Upper lobe of left lung (tissue), 6 donors: ENCODE data around the gene INHBC. TPM values are rescaled to one million over a fixed set of nuclear protein-coding genes. Genes with fewer than 3 reads are reported as not detected.

Experiments used
- ATAC-seq, 2 donors: fragments of 200-7000 bp; cut with Tn5 transposase; one replicate each; pipeline ENCODE4 v1.9.1; 2022; ENCODE audit warnings: mild to moderate bottlenecking in 2 of 2, moderate library complexity in 2 of 2; ENCODE audit not compliant: low FRiP score in 2 of 2
- DNase-seq, 2 donors: peaks; one replicate each; pipeline ENCODE4 v3.0.0-alpha.2; 2019 to 2020
- H3K27ac ChIP-seq, 4 donors: fragments of 200-600 bp; sonication (generic); one replicate each; pipeline ENCODE4 v1.5.1; 2016 to 2019
- H3K27me3 ChIP-seq, 4 donors: fragments of 200-600 bp; sonication (generic); one replicate each; pipeline ENCODE4 v1.5.1; 2017 to 2019
- H3K36me3 ChIP-seq, 4 donors: fragments of 200-600 bp; sonication (generic); one replicate each; pipeline ENCODE4 v1.5.1; 2016 to 2019
- H3K4me1 ChIP-seq, 4 donors: fragments of 200-600 bp; sonication (generic); one replicate each; pipeline ENCODE4 v1.5.1; 2018 to 2019
- H3K4me3 ChIP-seq, 4 donors: fragments of 200-600 bp; sonication (generic); one replicate each; pipeline ENCODE4 v1.5.1; 2017 to 2019; ENCODE audit warnings: mild to moderate bottlenecking in 2 of 4, moderate library complexity in 1 of 4
- H3K9me3 ChIP-seq, 4 donors: fragments of 200-600 bp; sonication (generic); one replicate each; pipeline ENCODE4 v1.5.1; 2018 to 2019
- CTCF ChIP-seq, 6 experiments: fragments of 450-650 bp in 4 of 6; fragments of 200-600 bp in 2 of 6; sonication (generic) in 2 of 6; IDR thresholded peaks; one replicate each; pipeline ENCODE4 v1.5.1; 2016 to 2019; ENCODE audit warnings: antibody characterized with exemption in 6 of 6
- EP300 ChIP-seq, 4 donors: sonication (generic); formaldehyde crosslinking; IDR thresholded peaks; one replicate each; pipeline ENCODE4 v1.5.1; 2017; ENCODE audit warnings: antibody characterized with exemption in 4 of 4, control low read depth in 2 of 4
- POLR2A ChIP-seq, 4 donors: fragments of 450-650 bp; IDR thresholded peaks; one replicate each; pipeline ENCODE4 v1.5.1; 2016 to 2017; ENCODE audit warnings: antibody characterized with exemption in 4 of 4, mild to moderate bottlenecking in 2 of 4
- POLR2AphosphoS5 ChIP-seq, 2 donors: sonication (generic); formaldehyde crosslinking; IDR thresholded peaks; one replicate each; pipeline ENCODE4 v1.5.1; 2017; ENCODE audit warnings: antibody characterized with exemption in 2 of 2
- WGBS, 2 donors: methylation state at CpG; one replicate each; pipeline ENCODE4 v1.1.5; 2017 to 2018; 5-methylcytosine and 5-hydroxymethylcytosine counted together
- total RNA-seq, 6 donors: library from RNA; depleted of rRNA in 4 of 6; stranded (reverse); fragments of >200 nt in 4 of 6; gene quantifications; one replicate each; pipeline versions ENCODE4 v1.1.0 to v1.2.1, GENCODE V29; 2016 to 2021
- donor health status: DM: no; HTN: no; CAD: no; lungs with moderate emphysema.
- donor health status: DM: no; HTN: yes; CAD: no; lungs with severe emphysema.

Gene INHBC
- total RNA-seq, 6 donors from 2014 or later = not detected

- H3K27me3 ChIP-seq = no peaks in the 10 kb centered on the region
- TF ChIP-seq POLR2AphosphoS5 (IDR thresholded peaks at IDR 0.05) = no peak
- no peak for TF ChIP-seq EP300 (IDR thresholded peaks at IDR 0.05)
- no peak for TF ChIP-seq POLR2A (IDR thresholded peaks at IDR 0.05)
- TF ChIP-seq CTCF (IDR thresholded peaks at IDR 0.05) = no peak
- ATAC-seq = no peak
- no peak overlapping the region for H3K27ac ChIP-seq
- no peaks in the 10 kb centered on the region for H3K9me3 ChIP-seq
- 94 to 96% methylated on average over 5 to 7 of the region's 7 CpGs for WGBS, 2 donors
- H3K4me1 ChIP-seq = peaks cover 0 to 6% (median 0%) of the 10 kb centered on the region in 4 donors
- no peak overlapping the region for H3K4me3 ChIP-seq
- DNase-seq = no peak
- H3K36me3 ChIP-seq = no peaks in the 10 kb centered on the region
These were observed 14.8 kb downstream of the INHBC start for GRCh38 chr12:57449375-57449774.

GRCh38 chr12:57450057-57450456, 15.5 kb downstream of the INHBC start:
- ATAC-seq = no peak
- no peak overlapping the region for H3K27ac ChIP-seq
- DNase-seq = no peak
- 96 to 98% methylated on average over 3 of the region's 3 CpGs for WGBS, 2 donors
- no peaks in the 10 kb centered on the region for H3K9me3 ChIP-seq
- no peak for TF ChIP-seq CTCF (IDR thresholded peaks at IDR 0.05)
- TF ChIP-seq POLR2AphosphoS5 (IDR thresholded peaks at IDR 0.05) = no peak
- TF ChIP-seq POLR2A (IDR thresholded peaks at IDR 0.05) = no peak
- no peak for TF ChIP-seq EP300 (IDR thresholded peaks at IDR 0.05)
- no peaks in the 10 kb centered on the region for H3K27me3 ChIP-seq
- H3K36me3 ChIP-seq = no peaks in the 10 kb centered on the region
- H3K4me3 ChIP-seq = no peak overlapping the region
- H3K4me1 ChIP-seq = peaks cover 0 to 6% (median 0%) of the 10 kb centered on the region in 4 donors

GRCh38 chr12:57451233-57451778, 16.7 kb downstream of the INHBC start:
- Histone ChIP-seq H3K9me3 (no peaks in the 10 kb centered on the region), H3K4me1 (peaks cover 0 to 11% (median 0%) of the 10 kb centered on the region in 4 donors), H3K4me3 (no peak overlapping the region), H3K27me3 (no peaks in the 10 kb centered on the region), H3K27ac (no peak overlapping the region), H3K36me3 (no peaks in the 10 kb centered on the region)
- no peak for ATAC-seq
- DNase-seq = no peak
- 81 to 85% methylated on average over 4 to 6 of the region's 6 CpGs for whole genome bisulfite sequencing, 2 donors
- TF ChIP-seq POLR2A (IDR thresholded peaks at IDR 0.05) = no peak
- TF ChIP-seq EP300 (IDR thresholded peaks at IDR 0.05) = no peak
- TF ChIP-seq POLR2AphosphoS5 (IDR thresholded peaks at IDR 0.05) = no peak
- TF ChIP-seq CTCF (IDR thresholded peaks at IDR 0.05) = no peak

- peak overlapping the region in 1 of 4 donors; percentile 7 for H3K27ac ChIP-seq
- DNase-seq (no peak), ATAC-seq (no peak)
- peaks cover 0 to 12% (median 0%) of the 10 kb centered on the region in 4 donors for H3K4me1 ChIP-seq
- H3K36me3 ChIP-seq = no peaks in the 10 kb centered on the region
- TF ChIP-seq EP300 (IDR thresholded peaks at IDR 0.05) = no peak
- no peak overlapping the region for H3K4me3 ChIP-seq
- H3K27me3 ChIP-seq = no peaks in the 10 kb centered on the region
- H3K9me3 ChIP-seq = no peaks in the 10 kb centered on the region
- 23 to 33% methylated on average over 6 to 8 of the region's 9 CpGs for WGBS, 2 donors
These were observed 17.8 kb downstream of the INHBC start for GRCh38 chr12:57452181-57452936.

- H3K27ac ChIP-seq = peak overlapping the region in 1 of 4 donors; percentile 7
- no peaks in the 10 kb centered on the region for H3K36me3 ChIP-seq
- H3K9me3 ChIP-seq = no peaks in the 10 kb centered on the region
- WGBS, 2 donors = 22 to 26% methylated on average over 5 to 7 of the region's 7 CpGs
- no peaks in the 10 kb centered on the region for H3K27me3 ChIP-seq
- peak in 1 of 2 donors; percentile 84 for DNase-seq
- H3K4me3 ChIP-seq = no peak overlapping the region
- peaks cover 0 to 12% (median 0%) of the 10 kb centered on the region in 4 donors for H3K4me1 ChIP-seq
- peak; percentile 79 to 91 for ATAC-seq
- no peak for TF ChIP-seq POLR2A (IDR thresholded peaks at IDR 0.05)
- TF ChIP-seq CTCF (IDR thresholded peaks at IDR 0.05) = peak; percentile 82 to 94 (median 88)
These were observed 18.4 kb downstream of the INHBC start for GRCh38 chr12:57452937-57453509.
